Measurements from ENCODE around the gene CRMP1. TPM values are rescaled to one million over a fixed set of nuclear protein-coding genes. Genes with fewer than 3 reads are reported as not detected.

Gene CRMP1
- total RNA-seq, 6 experiments from 2014 or later: 0.09 to 0.31 (median 0.10) TPM; not detected in 3

DNA sequence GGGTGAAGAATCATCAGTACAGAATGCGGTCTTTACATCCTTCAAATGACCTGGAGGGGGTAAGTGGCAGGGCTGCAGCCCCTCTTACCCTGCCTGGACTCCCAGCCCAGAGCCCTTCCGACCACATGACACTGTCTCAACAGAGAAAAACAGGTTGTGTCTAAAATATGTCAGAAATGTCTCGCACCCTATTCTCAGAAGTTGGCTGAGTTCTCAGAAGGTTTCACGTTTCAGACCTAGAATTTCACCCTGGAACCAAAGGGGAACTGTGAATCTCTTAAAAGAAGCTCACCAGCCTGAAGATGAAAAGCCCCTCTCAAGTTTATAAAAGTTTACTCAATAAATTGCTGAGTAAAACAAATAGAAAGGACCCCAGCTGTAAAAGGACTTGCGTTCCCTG is 7.0 kb upstream of the CRMP1 start:
- no peak for TF ChIP-seq CTCF (IDR thresholded peaks at IDR 0.05)
- no peaks in the 10 kb centered on the region for H3K36me3 ChIP-seq
- no peak overlapping the region for H3K4me3 ChIP-seq
- no peaks in the 10 kb centered on the region for H3K27me3 ChIP-seq
- H3K4me1 ChIP-seq: no peaks in the 10 kb centered on the region
- no peak for DNase-seq
- no peaks in the 10 kb centered on the region for H3K9me3 ChIP-seq
- H3K27ac ChIP-seq: no peak overlapping the region
- WGBS (ENCODE audit: insufficient coverage, low coverage, low lambda C conversion rate, missing lambda C conversion rate): 41% methylated on average over 5 of the region's 5 CpGs
- no peak for ATAC-seq
- intact Hi-C loops (cut with DNase I): no loop called here

DNA sequence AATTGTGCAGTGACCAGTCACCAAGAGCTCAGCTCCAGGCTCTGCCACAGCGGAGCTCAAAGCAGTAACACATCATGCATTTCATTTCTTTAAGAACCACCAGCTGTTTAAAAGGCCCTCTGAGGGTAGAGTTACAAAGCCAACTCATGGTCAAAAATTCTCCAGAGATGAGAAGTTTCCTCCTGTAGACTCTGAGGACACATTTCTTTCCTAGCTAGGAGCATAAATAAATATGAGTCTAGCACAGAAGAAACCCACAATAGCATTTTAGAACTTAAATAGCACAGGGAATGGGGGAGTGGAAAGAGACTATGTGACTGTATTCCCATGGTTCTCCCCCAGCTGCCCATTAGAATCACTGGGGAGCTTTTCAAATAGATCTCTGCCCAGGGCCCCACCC is 6.5 kb upstream of the CRMP1 start:
- ATAC-seq: no peak
- WGBS (ENCODE audit: insufficient coverage, low coverage, low lambda C conversion rate, missing lambda C conversion rate): 86% methylated on average over 1 of the region's 1 CpG
- no peak for DNase-seq
- H3K27ac ChIP-seq: no peak overlapping the region
- no peak overlapping the region for H3K4me3 ChIP-seq
- intact Hi-C loops (cut with DNase I): no loop called here
- no peaks in the 10 kb centered on the region for H3K36me3 ChIP-seq
- H3K4me1 ChIP-seq: no peaks in the 10 kb centered on the region
- H3K9me3 ChIP-seq: no peaks in the 10 kb centered on the region
- TF ChIP-seq POLR2A (IDR thresholded peaks at IDR 0.05): no peak
- TF ChIP-seq CTCF (IDR thresholded peaks at IDR 0.05): no peak
- no peaks in the 10 kb centered on the region for H3K27me3 ChIP-seq

DNA sequence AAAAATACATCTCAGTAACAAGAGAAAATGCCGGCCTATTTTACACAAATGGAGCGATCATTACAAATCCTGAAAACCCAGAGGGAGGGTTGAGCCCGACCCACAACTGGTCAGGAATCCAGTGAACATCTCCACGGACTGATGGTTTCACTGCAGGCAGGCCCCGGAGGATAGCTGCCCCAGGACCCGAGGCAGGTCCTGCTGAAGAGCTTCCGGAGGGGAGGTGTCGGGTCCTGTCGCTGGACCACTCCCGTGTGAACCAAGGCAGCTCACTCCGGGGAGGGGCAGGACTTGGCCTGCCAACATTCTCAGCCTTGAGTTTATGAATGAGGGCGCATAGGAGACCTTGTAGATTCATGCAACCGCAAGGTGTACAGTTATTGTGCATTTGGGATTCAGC is 4.8 kb upstream of the CRMP1 start:
- Histone ChIP-seq H3K4me3 (no peak overlapping the region), H3K9me3 (no peaks in the 10 kb centered on the region), H3K27me3 (no peaks in the 10 kb centered on the region), H3K27ac (no peak overlapping the region), H3K36me3 (no peaks in the 10 kb centered on the region), H3K4me1 (no peaks in the 10 kb centered on the region)
- ATAC-seq: no peak
- TF ChIP-seq CTCF (IDR thresholded peaks at IDR 0.05) (no peak), POLR2A (IDR thresholded peaks at IDR 0.05) (no peak)
- whole genome bisulfite sequencing (ENCODE audit: insufficient coverage, low coverage, low lambda C conversion rate, missing lambda C conversion rate): 73% methylated on average over 9 of the region's 13 CpGs
- DNase-seq: no peak
- intact Hi-C loops (cut with DNase I): no loop called here

- 39% methylated on average over 4 of the region's 4 CpGs for WGBS (ENCODE audit: insufficient coverage, low coverage, low lambda C conversion rate, missing lambda C conversion rate)
- H3K27me3 ChIP-seq: peaks cover 5 to 10% of the 10 kb centered on the region in 2 donors
- ATAC-seq (no peak), DNase-seq (no peak)
- intact Hi-C loops (cut with DNase I): no loop called here
- no peaks in the 10 kb centered on the region for H3K9me3 ChIP-seq
- no peak overlapping the region for H3K4me3 ChIP-seq
- no peaks in the 10 kb centered on the region for H3K36me3 ChIP-seq
- no peak overlapping the region for H3K27ac ChIP-seq
- no peaks in the 10 kb centered on the region for H3K4me1 ChIP-seq
- no peak for TF ChIP-seq CTCF (IDR thresholded peaks at IDR 0.05)
- TF ChIP-seq POLR2A (IDR thresholded peaks at IDR 0.05): no peak
These were observed 2.4 kb upstream of the CRMP1 start for GRCh38 chr4:5895287-5895686.

- ATAC-seq (no peak), DNase-seq (no peak)
- Histone ChIP-seq H3K36me3 (no peaks in the 10 kb centered on the region), H3K4me1 (no peaks in the 10 kb centered on the region), H3K27me3 (peaks cover 5 to 17% of the 10 kb centered on the region in 2 donors), H3K27ac (no peak overlapping the region), H3K4me3 (no peak overlapping the region), H3K9me3 (no peaks in the 10 kb centered on the region)
- TF ChIP-seq POLR2A (IDR thresholded peaks at IDR 0.05) (no peak), CTCF (IDR thresholded peaks at IDR 0.05) (no peak)
- intact Hi-C loops (cut with DNase I): no loop called here
- WGBS (ENCODE audit: insufficient coverage, low coverage, low lambda C conversion rate, missing lambda C conversion rate): 8% methylated on average over 3 of the region's 7 CpGs
These were observed 1.4 kb upstream of the CRMP1 start for GRCh38 chr4:5894266-5894665.
